Hepatocyte (in vitro differentiated cells): ENCODE results near the gene CFL2. TPM values are rescaled to one million over a fixed set of nuclear protein-coding genes. Genes with fewer than 3 reads are reported as not detected.

Experiments used
- DNase-seq: peaks from one replicate; pipeline ENCODE4 v3.0.0-alpha.2; 2016; ENCODE audit warnings: low spot score
- H2AFZ ChIP-seq: fragments of 200-600 bp; sonication (generic); 2 replicates; pipeline ENCODE4 v1.6.0; 2016; ENCODE audit warnings: antibody characterized with exemption, mild to moderate bottlenecking
- H3K27ac ChIP-seq: fragments of 200-600 bp; sonication (generic); 2 replicates; pipeline ENCODE4 v1.5.1; 2016; ENCODE audit warnings: mild to moderate bottlenecking
- H3K27me3 ChIP-seq: fragments of 200-600 bp; sonication (generic); 2 replicates; pipeline ENCODE4 v1.6.1; 2016
- H3K36me3 ChIP-seq: fragments of 200-600 bp; sonication (generic); replicated peaks from 2 replicates; pipeline ENCODE4 v1.5.1; 2016; ENCODE audit warnings: low read depth; ENCODE audit not compliant: insufficient read depth
- H3K4me1 ChIP-seq: fragments of 200-600 bp; sonication (generic); 2 replicates; pipeline ENCODE4 v1.5.1; 2016; ENCODE audit warnings: mild to moderate bottlenecking, moderate library complexity; ENCODE audit not compliant: insufficient read depth
- H3K4me2 ChIP-seq: fragments of 200-600 bp; sonication (generic); 2 replicates; pipeline ENCODE4 v1.6.0; 2016
- H3K4me3 ChIP-seq: fragments of 200-600 bp; sonication (generic); 2 replicates; pipeline ENCODE4 v1.5.1; 2016; ENCODE audit warnings: mild to moderate bottlenecking
- H3K79me2 ChIP-seq: fragments of 200-600 bp; sonication (generic); 2 replicates; pipeline ENCODE4 v1.6.0; 2017; ENCODE audit warnings: mild to moderate bottlenecking
- H3K9me2 ChIP-seq: fragments of 200-600 bp; sonication (generic); replicated peaks from 2 replicates; pipeline ENCODE4 v1.6.0; 2017; ENCODE audit warnings: mild to moderate bottlenecking; ENCODE audit not compliant: insufficient read depth
- H3K9me3 ChIP-seq: fragments of 200-600 bp; sonication (generic); 2 replicates; pipeline ENCODE4 v1.5.1; 2016; ENCODE audit warnings: low read depth, mild to moderate bottlenecking
- H4K20me1 ChIP-seq: fragments of 200-600 bp; sonication (generic); 2 replicates; pipeline ENCODE4 v1.6.0; 2016; ENCODE audit warnings: mild to moderate bottlenecking; ENCODE audit not compliant: insufficient read depth, poor library complexity, severe bottlenecking
- CTCF ChIP-seq: fragments of 200-600 bp; sonication (generic); IDR thresholded peaks from 2 replicates; pipeline ENCODE4 v1.5.1; 2016; ENCODE audit warnings: antibody characterized with exemption, mild to moderate bottlenecking; ENCODE audit not compliant: poor library complexity
- EZH2 ChIP-seq: fragments of 200-600 bp; sonication (generic); IDR thresholded peaks from 2 replicates; pipeline ENCODE4 v1.6.1; 2016; ENCODE audit warnings: antibody characterized with exemption, mild to moderate bottlenecking, borderline replicate concordance
- EZH2phosphoT487 ChIP-seq: fragments of 200-600 bp; sonication (generic); IDR thresholded peaks from one replicate; pipeline ENCODE4 v1.6.1; 2018; ENCODE audit warnings: antibody characterized with exemption, mild to moderate bottlenecking, low read depth, moderate library complexity; ENCODE audit not compliant: unreplicated experiment, severe bottlenecking
- WGBS: methylation state at CpG from one replicate; pipeline ENCODE4 v1.1.6; 2016; ENCODE audit warnings: low lambda C conversion rate; ENCODE audit errors: missing lambda C conversion rate; 5-methylcytosine and 5-hydroxymethylcytosine counted together
- polyA plus RNA-seq: library from polyadenylated mRNA; unstranded; fragments of >200 nt; fragmentation: Nextera tagmentation; extraction: Ambion mirVana; gene quantifications from 2 replicates; pipeline ENCODE4 v1.2.1, GENCODE V29; 2016
- total RNA-seq: library from RNA; depleted of rRNA; stranded (reverse); fragments of >200 nt; gene quantifications from 2 replicates; pipeline ENCODE4 v1.2.3, GENCODE V29; 2014

Gene CFL2
- total and polyA plus RNA-seq, 2 experiments from 2014 or later = 39.5 to 46.6 TPM

GRCh38 chr14:34733245-34733644 lies 18.9 kb upstream of the CFL2 start:
- peak overlapping the region; percentile 38 for H3K4me2 ChIP-seq
- WGBS = 38% methylated on average over 3 of the region's 3 CpGs
- H3K36me3 ChIP-seq = no peaks in the 10 kb centered on the region
- no peak overlapping the region for H3K4me3 ChIP-seq
- H3K27me3 ChIP-seq = no peaks in the 10 kb centered on the region
- H3K4me1 ChIP-seq = peaks cover 3% of the 10 kb centered on the region
- H3K79me2 ChIP-seq = no peaks in the 10 kb centered on the region
- H4K20me1 ChIP-seq = no peaks in the 10 kb centered on the region
- no peak for TF ChIP-seq EZH2
- no peak for TF ChIP-seq EZH2phosphoT487
- no peak for TF ChIP-seq CTCF
- H3K9me3 ChIP-seq = no peaks in the 10 kb centered on the region
- H3K9me2 ChIP-seq = no peaks in the 10 kb centered on the region
- no peak for DNase-seq
- peak overlapping the region; percentile 38 for H3K27ac ChIP-seq
- H2AFZ ChIP-seq = no peak overlapping the region

GRCh38 chr14:34732802-34733201 lies 18.4 kb upstream of the CFL2 start:
- Histone ChIP-seq H3K27ac (no peak overlapping the region), H3K4me1 (peaks cover 3% of the 10 kb centered on the region), H3K9me2 (no peaks in the 10 kb centered on the region), H3K79me2 (no peaks in the 10 kb centered on the region), H2AFZ (no peak overlapping the region), H3K9me3 (no peaks in the 10 kb centered on the region), H3K4me2 (no peak overlapping the region), H3K27me3 (no peaks in the 10 kb centered on the region), H3K4me3 (no peak overlapping the region), H4K20me1 (no peaks in the 10 kb centered on the region), H3K36me3 (no peaks in the 10 kb centered on the region)
- 79% methylated on average over 4 of the region's 4 CpGs for WGBS
- TF ChIP-seq CTCF (no peak), EZH2 (no peak), EZH2phosphoT487 (no peak)
- DNase-seq = no peak

- Histone ChIP-seq H3K4me1 (no peaks in the 10 kb centered on the region), H3K79me2 (no peaks in the 10 kb centered on the region), H3K9me3 (no peaks in the 10 kb centered on the region), H3K4me2 (no peak overlapping the region), H3K36me3 (no peaks in the 10 kb centered on the region), H3K9me2 (no peaks in the 10 kb centered on the region), H3K27me3 (no peaks in the 10 kb centered on the region), H4K20me1 (no peaks in the 10 kb centered on the region), H3K4me3 (no peak overlapping the region), H3K27ac (no peak overlapping the region), H2AFZ (no peak overlapping the region)
- TF ChIP-seq EZH2 (no peak), EZH2phosphoT487 (no peak), CTCF (no peak)
- DNase-seq = no peak
- WGBS = 68% methylated on average over 3 of the region's 3 CpGs
These were observed 9.5 kb upstream of the CFL2 start for GRCh38 chr14:34723867-34724266.
